Thoracic aorta (tissue), 2 donors: ENCODE results near the gene KCNH6. TPM values are rescaled to one million over a fixed set of nuclear protein-coding genes. Genes with fewer than 3 reads are reported as not detected.

ENCODE experiments used
- ATAC-seq: fragments of 150-250 bp; one replicate; pipeline ENCODE4 v1.8.0; 2017; ENCODE audit warnings: low read depth; ENCODE audit not compliant: insufficient number of reproducible peaks, low FRiP score
- DNase-seq: peaks from one replicate; pipeline ENCODE4 v3.0.0-alpha.2; 2020; ENCODE audit warnings: low spot score
- H3K27ac ChIP-seq, 2 donors: fragments of 200-600 bp; sonication (generic); 1 replicate in 1 of 2; 2 replicates in 1 of 2; pipeline ENCODE4 v1.5.1; 2016; ENCODE audit warnings: mild to moderate bottlenecking in 2 of 2, moderate library complexity in 2 of 2
- H3K27me3 ChIP-seq: fragments of 200-600 bp; sonication (generic); replicated peaks from 2 replicates; pipeline ENCODE4 v1.6.0; 2016; ENCODE audit warnings: mild to moderate bottlenecking; ENCODE audit not compliant: insufficient read depth
- H3K36me3 ChIP-seq: fragments of 200-600 bp; sonication (generic); one replicate; pipeline ENCODE4 v1.5.1; 2016
- H3K4me1 ChIP-seq, 2 donors: fragments of 200-600 bp; sonication (generic); 1 replicate in 1 of 2; 2 replicates in 1 of 2; pipeline versions ENCODE4 v1.5.1 to v1.6.0; 2016; ENCODE audit warnings: low read depth in 2 of 2, mild to moderate bottlenecking in 1 of 2; ENCODE audit not compliant: control insufficient read depth in 1 of 2
- H3K4me3 ChIP-seq: fragments of 200-600 bp; sonication (generic); 2 replicates; pipeline ENCODE4 v1.5.1; 2016; ENCODE audit warnings: mild to moderate bottlenecking
- H3K9me3 ChIP-seq: fragments of 200-600 bp; sonication (generic); 2 replicates; pipeline ENCODE4 v1.5.1; 2016
- CTCF ChIP-seq: fragments of 200-600 bp; sonication (generic); IDR thresholded peaks from one replicate; pipeline ENCODE4 v1.5.1; 2019; ENCODE audit warnings: antibody characterized with exemption
- total RNA-seq, 2 donors: library from RNA; depleted of rRNA; stranded (reverse); fragments of >200 nt; gene quantifications; one replicate each; pipeline versions ENCODE4 v1.1.0 to v1.2.3, GENCODE V29; 2016

KCNH6 gene
- total RNA-seq, 2 donors from 2014 or later, result not detected

- H3K36me3 ChIP-seq, result no peaks in the 10 kb centered on the region
- no peak for TF ChIP-seq CTCF
- DNase-seq (no peak), ATAC-seq (no peak)
- H3K4me1 ChIP-seq, result no peaks in the 10 kb centered on the region
- no peaks in the 10 kb centered on the region for H3K27me3 ChIP-seq
- H3K27ac ChIP-seq, result no peak overlapping the region
- no peak overlapping the region for H3K4me3 ChIP-seq
- H3K9me3 ChIP-seq, result no peaks in the 10 kb centered on the region
Observed at GRCh38 chr17:63530557-63531021, 7.4 kb downstream of the KCNH6 start.

GRCh38 chr17:63531022-63531965 is 8.1 kb downstream of the KCNH6 start:
- Histone ChIP-seq H3K4me3 (no peak overlapping the region), H3K9me3 (no peaks in the 10 kb centered on the region), H3K4me1 (no peaks in the 10 kb centered on the region), H3K27me3 (no peaks in the 10 kb centered on the region), H3K27ac (no peak overlapping the region), H3K36me3 (no peaks in the 10 kb centered on the region)
- no peak for DNase-seq
- no peak for TF ChIP-seq CTCF
- no peak for ATAC-seq

GRCh38 chr17:63533433-63534077 is 10.4 kb downstream of the KCNH6 start:
- no peak overlapping the region for H3K4me3 ChIP-seq
- no peak for TF ChIP-seq CTCF
- no peaks in the 10 kb centered on the region for H3K36me3 ChIP-seq
- no peaks in the 10 kb centered on the region for H3K9me3 ChIP-seq
- peaks cover 0 to 7% of the 10 kb centered on the region in 2 donors for H3K4me1 ChIP-seq
- DNase-seq, result no peak
- H3K27ac ChIP-seq, result no peak overlapping the region
- no peaks in the 10 kb centered on the region for H3K27me3 ChIP-seq
- no peak for ATAC-seq

GRCh38 chr17:63534078-63534570 is 11.0 kb downstream of the KCNH6 start:
- ATAC-seq (no peak), DNase-seq (no peak)
- no peak overlapping the region for H3K4me3 ChIP-seq
- no peaks in the 10 kb centered on the region for H3K9me3 ChIP-seq
- no peaks in the 10 kb centered on the region for H3K36me3 ChIP-seq
- H3K27ac ChIP-seq, result no peak overlapping the region
- no peaks in the 10 kb centered on the region for H3K27me3 ChIP-seq
- H3K4me1 ChIP-seq, result peaks cover 0 to 7% of the 10 kb centered on the region in 2 donors
- no peak for TF ChIP-seq CTCF

GRCh38 chr17:63534816-63535455 is 11.8 kb downstream of the KCNH6 start:
- Histone ChIP-seq H3K9me3 (no peaks in the 10 kb centered on the region), H3K27ac (no peak overlapping the region), H3K4me1 (peaks cover 0 to 7% of the 10 kb centered on the region in 2 donors), H3K36me3 (no peaks in the 10 kb centered on the region), H3K4me3 (no peak overlapping the region), H3K27me3 (no peaks in the 10 kb centered on the region)
- TF ChIP-seq CTCF, result no peak
- no peak for ATAC-seq
- no peak for DNase-seq
